HFFc6 (cell line): Measurements from ENCODE around the gene JSRP1. TPM values are rescaled to one million over a fixed set of nuclear protein-coding genes. Genes with fewer than 3 reads are reported as not detected.

Experiments
- DNase-seq: peaks from one replicate; pipeline ENCODE4 v3.0.0-alpha.2; 2018
- H3K27ac Mint-ChIP-seq: 2 replicates; pipeline ENCODE4 v1.8.0; 2020; ENCODE audit warnings: mild to moderate bottlenecking, mixed read lengths
- H3K27me3 Mint-ChIP-seq: 2 replicates; pipeline ENCODE4 v1.8.0; 2021; ENCODE audit warnings: mild to moderate bottlenecking, moderate library complexity, mixed read lengths; ENCODE audit not compliant: insufficient read depth
- H3K36me3 Mint-ChIP-seq: 2 replicates; pipeline ENCODE4 v1.8.0; 2021; ENCODE audit warnings: low read depth, mixed read lengths
- H3K4me1 Mint-ChIP-seq: 2 replicates; pipeline ENCODE4 v1.8.0; 2020; ENCODE audit warnings: low read depth, mixed read lengths
- H3K4me3 Mint-ChIP-seq: 2 replicates; pipeline ENCODE4 v1.8.0; 2020; ENCODE audit warnings: mild to moderate bottlenecking, moderate library complexity, mixed read lengths
- H3K9me3 Mint-ChIP-seq: 2 replicates; pipeline ENCODE4 v1.8.0; 2020; ENCODE audit warnings: mild to moderate bottlenecking, mixed read lengths
- CTCF ChIP-seq: fragments of 200-600 bp; sonication (generic); IDR thresholded peaks from 2 replicates; pipeline ENCODE4 v1.5.0; 2021; ENCODE audit warnings: antibody characterized with exemption, mild to moderate bottlenecking
- total RNA-seq, 6 experiments: library from RNA; stranded (reverse); fragmentation: NEBNext Ultra II Directional; extraction: Animal tissue kit (Norgen Biotek cat#: 25700); gene quantifications; 2 replicates in 1 of 6; 3 replicates in 5 of 6; pipeline ENCODE4 v1.2.3, GENCODE V29; 2021

Gene JSRP1
- total RNA-seq, 6 experiments from 2014 or later, result 0.27 to 0.99 (median 0.72) TPM

DNA sequence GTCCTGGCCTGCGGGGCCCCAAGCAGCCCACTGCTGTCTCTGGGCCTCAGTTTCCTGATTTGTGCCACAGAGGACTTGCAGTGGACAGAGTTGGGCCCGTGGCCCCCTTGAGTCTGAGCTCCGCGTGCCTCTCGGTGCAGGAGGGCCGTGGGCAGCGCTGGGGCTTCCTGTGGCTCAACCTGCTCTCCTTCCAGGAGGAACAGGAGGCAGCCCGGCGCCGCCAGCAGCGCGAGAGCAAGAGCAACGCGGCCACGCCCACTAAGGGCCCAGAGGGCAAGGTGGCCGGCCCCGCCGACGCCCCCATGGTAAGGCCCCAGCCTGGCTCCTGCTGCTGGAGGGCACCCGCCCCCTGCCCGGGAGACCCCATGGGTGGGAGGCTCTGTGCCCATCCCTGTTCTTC lies 46.0 kb downstream of the JSRP1 start:
- H3K4me1 Mint-ChIP-seq, result peaks cover 18% of the 10 kb centered on the region
- DNase-seq, result no peak
- peak overlapping the region; percentile 38; the same call in 1 of the 2 replicates for H3K27ac Mint-ChIP-seq
- H3K9me3 Mint-ChIP-seq, result no peaks in the 10 kb centered on the region
- peaks cover 16% of the 10 kb centered on the region for H3K36me3 Mint-ChIP-seq
- TF ChIP-seq CTCF, result no peak
- H3K4me3 Mint-ChIP-seq, result no peak overlapping the region
- peaks cover 2% of the 10 kb centered on the region for H3K27me3 Mint-ChIP-seq

GRCh38 chr19:2209408-2209807 lies 46.8 kb downstream of the JSRP1 start:
- H3K9me3 Mint-ChIP-seq, result no peaks in the 10 kb centered on the region
- H3K36me3 Mint-ChIP-seq, result peaks cover 18% of the 10 kb centered on the region
- TF ChIP-seq CTCF, result no peak
- H3K27ac Mint-ChIP-seq, result peak overlapping the region; percentile 79; the same call in 1 of the 2 replicates
- DNase-seq, result no peak
- H3K4me1 Mint-ChIP-seq, result peaks cover 23% of the 10 kb centered on the region
- no peak overlapping the region for H3K4me3 Mint-ChIP-seq
- peaks cover 2% of the 10 kb centered on the region for H3K27me3 Mint-ChIP-seq

GRCh38 chr19:2208975-2209374 lies 47.2 kb downstream of the JSRP1 start:
- Mint-ChIP-seq H3K27me3 (peaks cover 2% of the 10 kb centered on the region), H3K27ac (peak overlapping the region; percentile 79), H3K4me3 (no peak overlapping the region), H3K36me3 (peaks cover 18% of the 10 kb centered on the region), H3K9me3 (no peaks in the 10 kb centered on the region), H3K4me1 (peaks cover 27% of the 10 kb centered on the region)
- TF ChIP-seq CTCF, result peak; percentile 23; the same call in 1 of the 2 replicates
- no peak for DNase-seq

DNA sequence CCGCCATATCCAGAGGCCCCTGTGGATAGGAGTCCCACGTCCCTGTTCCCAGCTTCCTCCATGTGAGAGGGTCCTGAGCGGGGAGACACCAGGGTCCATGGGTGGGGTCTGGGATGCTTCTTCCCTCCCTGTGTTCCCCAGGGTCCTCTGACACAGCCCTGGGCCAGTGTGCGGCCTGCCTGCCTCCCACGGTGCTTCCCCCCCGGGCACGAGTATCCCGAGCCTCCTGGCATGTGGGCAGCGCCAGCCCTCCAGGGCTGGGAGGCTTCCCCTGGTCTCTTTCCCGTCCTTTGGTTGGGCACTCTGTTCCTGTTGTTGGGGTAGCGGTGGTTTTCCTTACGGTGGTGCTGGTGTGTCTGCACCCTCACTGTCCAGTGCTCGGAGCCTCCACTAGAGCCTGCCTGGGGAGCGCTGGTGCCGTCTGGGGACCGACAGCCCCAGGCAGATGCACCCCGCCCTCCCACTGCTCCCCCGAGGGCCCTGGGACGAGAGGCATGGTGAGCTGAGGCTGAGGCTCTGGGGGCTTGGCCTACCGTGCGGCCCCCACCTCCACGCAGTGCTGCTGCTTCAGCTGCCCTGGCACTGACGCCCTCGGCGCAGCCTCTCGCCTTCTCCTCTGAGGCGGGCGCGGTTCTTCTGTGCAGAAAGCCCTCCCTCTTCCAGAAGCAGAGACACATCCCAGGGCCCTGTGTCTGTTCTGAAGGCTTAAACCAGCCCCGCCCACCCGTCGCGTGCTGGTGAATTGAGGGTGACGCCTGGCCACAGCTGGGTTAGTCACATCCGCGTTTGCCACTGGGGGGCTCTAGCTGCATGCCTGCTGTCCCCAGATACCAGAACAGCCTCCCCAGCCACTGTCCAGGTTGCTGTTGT lies 48.0 kb downstream of the JSRP1 start:
- no peak overlapping the region for H3K4me3 Mint-ChIP-seq
- H3K4me1 Mint-ChIP-seq, result peaks cover 27% of the 10 kb centered on the region
- peaks cover 2% of the 10 kb centered on the region for H3K27me3 Mint-ChIP-seq
- peak; percentile 80 for DNase-seq
- peak; percentile 67 for TF ChIP-seq CTCF
- peak overlapping the region; percentile 79 for H3K27ac Mint-ChIP-seq
- peaks cover 13% of the 10 kb centered on the region for H3K36me3 Mint-ChIP-seq
- no peaks in the 10 kb centered on the region for H3K9me3 Mint-ChIP-seq

- Mint-ChIP-seq H3K4me3 (no peak overlapping the region), H3K9me3 (no peaks in the 10 kb centered on the region), H3K36me3 (peaks cover 11% of the 10 kb centered on the region), H3K27me3 (peaks cover 7% of the 10 kb centered on the region), H3K4me1 (peaks cover 27% of the 10 kb centered on the region), H3K27ac (no peak overlapping the region)
- DNase-seq, result no peak
- no peak for TF ChIP-seq CTCF
Observed at GRCh38 chr19:2207008-2207407, 49.2 kb downstream of the JSRP1 start.
